Type B pancreatic cell (in vitro differentiated cells): Measurements from ENCODE around the gene RAP1GAP. TPM values are rescaled to one million over a fixed set of nuclear protein-coding genes. Genes with fewer than 3 reads are reported as not detected.

ENCODE experiments used
- DNase-seq: peaks from one replicate; pipeline ENCODE4 v3.0.0; 2021; ENCODE audit warnings: mixed read lengths; ENCODE audit not compliant: unreplicated experiment; ENCODE audit errors: extremely low spot score
- H3K27ac Mint-ChIP-seq: 2 replicates; pipeline ENCODE4 v1.8.0; 2021; ENCODE audit warnings: mild to moderate bottlenecking, mixed read lengths
- H3K27me3 Mint-ChIP-seq: 2 replicates; pipeline ENCODE4 v1.8.0; 2021; ENCODE audit warnings: mixed read lengths
- H3K36me3 Mint-ChIP-seq: 2 replicates; pipeline ENCODE4 v1.8.0; 2021; ENCODE audit warnings: mixed read lengths
- H3K4me1 Mint-ChIP-seq: one replicate; pipeline ENCODE4 v1.8.0; 2021; ENCODE audit warnings: mixed read lengths; ENCODE audit not compliant: unreplicated experiment
- H3K4me3 Mint-ChIP-seq: 2 replicates; pipeline ENCODE4 v1.8.0; 2021; ENCODE audit warnings: mild to moderate bottlenecking, mixed read lengths
- H3K9me3 Mint-ChIP-seq: 2 replicates; pipeline ENCODE4 v1.8.0; 2021; ENCODE audit warnings: mixed read lengths
- CTCF ChIP-seq: fragments of 200-600 bp; sonication (generic); conservative IDR thresholded peaks from 2 replicates; pipeline ENCODE4 v1.5.0; 2021; ENCODE audit warnings: antibody characterized with exemption, mild to moderate bottlenecking
- total RNA-seq: library from RNA; stranded (reverse); gene quantifications from 2 replicates; pipeline ENCODE4 v1.2.1, GENCODE V29; 2021; ENCODE audit warnings: low replicate concordance

Gene RAP1GAP
- total RNA-seq, 1 donor from 2014 or later = 18.5 TPM

GRCh38 chr1:21617126-21617738, 51.9 kb downstream of the RAP1GAP start:
- TF ChIP-seq CTCF = no peak
- peaks cover 10% of the 10 kb centered on the region for H3K4me1 Mint-ChIP-seq
- no peaks in the 10 kb centered on the region for H3K9me3 Mint-ChIP-seq
- peak overlapping the region; percentile 36 for H3K27ac Mint-ChIP-seq
- no peak overlapping the region for H3K4me3 Mint-ChIP-seq
- H3K36me3 Mint-ChIP-seq = no peaks in the 10 kb centered on the region
- no peak for DNase-seq
- peaks cover 9% of the 10 kb centered on the region for H3K27me3 Mint-ChIP-seq

GRCh38 chr1:21616372-21616771, 52.8 kb downstream of the RAP1GAP start:
- Mint-ChIP-seq H3K36me3 (no peaks in the 10 kb centered on the region), H3K27ac (no peak overlapping the region), H3K27me3 (peaks cover 5% of the 10 kb centered on the region), H3K9me3 (no peaks in the 10 kb centered on the region), H3K4me3 (no peak overlapping the region), H3K4me1 (peaks cover 6% of the 10 kb centered on the region)
- no peak for DNase-seq
- TF ChIP-seq CTCF = no peak

GRCh38 chr1:21614419-21615115, 54.6 kb downstream of the RAP1GAP start:
- Mint-ChIP-seq H3K9me3 (no peaks in the 10 kb centered on the region), H3K36me3 (no peaks in the 10 kb centered on the region), H3K27ac (peak overlapping the region; percentile 85), H3K4me3 (no peak overlapping the region), H3K27me3 (no peaks in the 10 kb centered on the region), H3K4me1 (peaks cover 5% of the 10 kb centered on the region)
- TF ChIP-seq CTCF = no peak
- no peak for DNase-seq

GRCh38 chr1:21613072-21613867, 55.9 kb downstream of the RAP1GAP start:
- H3K27me3 Mint-ChIP-seq = no peaks in the 10 kb centered on the region
- no peak for TF ChIP-seq CTCF
- no peak for DNase-seq
- H3K9me3 Mint-ChIP-seq = no peaks in the 10 kb centered on the region
- H3K4me3 Mint-ChIP-seq = no peak overlapping the region
- H3K36me3 Mint-ChIP-seq = no peaks in the 10 kb centered on the region
- H3K4me1 Mint-ChIP-seq = peaks cover 5% of the 10 kb centered on the region
- peak overlapping the region; percentile 43 for H3K27ac Mint-ChIP-seq

- DNase-seq = no peak
- Mint-ChIP-seq H3K27ac (no peak overlapping the region), H3K4me3 (no peak overlapping the region), H3K36me3 (no peaks in the 10 kb centered on the region), H3K9me3 (no peaks in the 10 kb centered on the region), H3K27me3 (no peaks in the 10 kb centered on the region), H3K4me1 (peaks cover 15% of the 10 kb centered on the region)
- TF ChIP-seq CTCF = no peak
Measured at GRCh38 chr1:21612057-21612456, 57.1 kb downstream of the RAP1GAP start.
